Measurements from ENCODE around the gene EPHB3. TPM values are rescaled to one million over a fixed set of nuclear protein-coding genes. Genes with fewer than 3 reads are reported as not detected.

EPHB3 gene
- polyA plus RNA-seq, 4 donors, result 25.5 to 32.1 (median 28.7) TPM

- DNase-seq (ENCODE audit: low read depth in 4 of 4, low spot score in 2 of 4), result no peak
These were observed 35.4 kb downstream of the EPHB3 start for GRCh38 chr3:184596886-184597575.

GRCh38 chr3:184597829-184598573 is 36.4 kb downstream of the EPHB3 start:
- no peak for DNase-seq (ENCODE audit: low read depth in 4 of 4, low spot score in 2 of 4)

GRCh38 chr3:184598574-184598927 is 37.0 kb downstream of the EPHB3 start:
- no peak for DNase-seq (ENCODE audit: low read depth in 4 of 4, low spot score in 2 of 4)

GRCh38 chr3:184599143-184599542 is 37.6 kb downstream of the EPHB3 start:
- no peak for DNase-seq (ENCODE audit: low read depth in 4 of 4, low spot score in 2 of 4)

- DNase-seq (ENCODE audit: low read depth in 4 of 4, low spot score in 2 of 4), result no peak
These were observed 39.2 kb downstream of the EPHB3 start for GRCh38 chr3:184600685-184601377.

- no peak for DNase-seq (ENCODE audit: low read depth in 4 of 4, low spot score in 2 of 4)
These were observed 40.2 kb downstream of the EPHB3 start for GRCh38 chr3:184601576-184602371.

GRCh38 chr3:184602372-184603150 is 41.0 kb downstream of the EPHB3 start:
- DNase-seq (ENCODE audit: low read depth in 4 of 4, low spot score in 2 of 4), result no peak

GRCh38 chr3:184603151-184604030 is 41.8 kb downstream of the EPHB3 start:
- no peak for DNase-seq (ENCODE audit: low read depth in 4 of 4, low spot score in 2 of 4)

- DNase-seq (ENCODE audit: low read depth in 4 of 4, low spot score in 2 of 4), result no peak
These were observed 42.5 kb downstream of the EPHB3 start for GRCh38 chr3:184604039-184604601.

GRCh38 chr3:184604615-184605290 is 43.2 kb downstream of the EPHB3 start:
- DNase-seq (ENCODE audit: low read depth in 4 of 4, low spot score in 2 of 4), result no peak

- no peak for DNase-seq (ENCODE audit: low read depth in 4 of 4, low spot score in 2 of 4)
These were observed 46.6 kb downstream of the EPHB3 start for GRCh38 chr3:184608209-184608608.

GRCh38 chr3:184609476-184610244 is 48.1 kb downstream of the EPHB3 start:
- DNase-seq (ENCODE audit: low read depth in 4 of 4, low spot score in 2 of 4), result no peak

GRCh38 chr3:184610245-184610871 is 48.8 kb downstream of the EPHB3 start:
- DNase-seq (ENCODE audit: low read depth in 4 of 4, low spot score in 2 of 4), result no peak

GRCh38 chr3:184611607-184612281 is 50.2 kb downstream of the EPHB3 start:
- DNase-seq (ENCODE audit: low read depth in 4 of 4, low spot score in 2 of 4), result no peak

- no peak for DNase-seq (ENCODE audit: low read depth in 4 of 4, low spot score in 2 of 4)
These were observed 53.8 kb downstream of the EPHB3 start for GRCh38 chr3:184615396-184615795.

GRCh38 chr3:184616436-184616835 is 54.9 kb downstream of the EPHB3 start:
- DNase-seq (ENCODE audit: low read depth in 4 of 4, low spot score in 2 of 4), result no peak

Measured in left renal cortex interstitium (tissue), 4 donors.